PC-9 (cell line): Measurements from ENCODE around the gene ABLIM2.

ENCODE experiments used
- CTCF ChIP-seq: fragments of 200-600 bp; sonication (generic); conservative IDR thresholded peaks from 2 replicates; pipeline ENCODE4 v1.6.1; 2017; ENCODE audit warnings: mixed run types, antibody characterized with exemption, mild to moderate bottlenecking, moderate library complexity
- EZH2 ChIP-seq: fragments of 200-600 bp; sonication (generic); IDR thresholded peaks from 2 replicates; pipeline ENCODE4 v1.8.0; 2017; ENCODE audit warnings: antibody characterized with exemption, low read depth

DNA sequence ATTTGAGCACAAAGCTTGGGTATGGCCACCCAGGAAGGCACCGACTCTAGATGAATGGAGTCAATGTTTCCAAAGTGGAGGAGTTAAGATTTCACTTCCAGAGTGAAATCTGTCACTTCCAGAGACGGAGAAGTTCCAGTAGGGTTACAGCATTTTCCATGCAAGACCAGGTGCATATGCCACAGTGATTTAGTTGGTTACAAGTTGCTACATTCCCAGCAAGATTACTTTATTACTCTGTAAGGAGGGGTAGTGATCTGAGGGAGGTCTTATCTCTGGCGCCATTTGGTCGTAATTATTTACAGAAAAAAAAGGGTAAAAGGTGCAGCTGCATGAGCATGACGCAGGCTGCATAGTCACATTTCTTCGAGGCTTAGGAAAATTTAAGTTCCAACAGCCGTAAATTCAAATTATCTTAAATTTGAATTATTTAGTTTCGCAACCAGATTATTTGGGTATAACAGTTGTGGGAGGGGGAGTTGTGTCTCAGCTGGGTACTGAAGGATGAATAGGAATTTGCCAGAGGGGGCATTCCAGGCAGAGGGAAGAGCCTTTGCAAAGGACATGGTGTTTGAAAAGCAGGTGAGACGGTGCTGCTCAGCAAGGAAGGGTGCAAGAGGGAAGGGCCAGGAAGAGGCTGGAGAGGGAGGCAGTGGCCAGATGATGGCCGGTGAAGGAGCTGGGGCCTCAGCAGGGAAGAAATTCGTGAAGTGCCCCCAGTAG lies 201.5 kb downstream of the ABLIM2 start:
- TF ChIP-seq CTCF (no peak), EZH2 (no peak)
